ENCODE measurements around the gene FZD2.
"Not testable (repeated sequence)": the region's sequence is repeated elsewhere in the genome, so short reads cannot be mapped to it uniquely, and the experiment has no call there.

The FZD2 gene

DNA sequence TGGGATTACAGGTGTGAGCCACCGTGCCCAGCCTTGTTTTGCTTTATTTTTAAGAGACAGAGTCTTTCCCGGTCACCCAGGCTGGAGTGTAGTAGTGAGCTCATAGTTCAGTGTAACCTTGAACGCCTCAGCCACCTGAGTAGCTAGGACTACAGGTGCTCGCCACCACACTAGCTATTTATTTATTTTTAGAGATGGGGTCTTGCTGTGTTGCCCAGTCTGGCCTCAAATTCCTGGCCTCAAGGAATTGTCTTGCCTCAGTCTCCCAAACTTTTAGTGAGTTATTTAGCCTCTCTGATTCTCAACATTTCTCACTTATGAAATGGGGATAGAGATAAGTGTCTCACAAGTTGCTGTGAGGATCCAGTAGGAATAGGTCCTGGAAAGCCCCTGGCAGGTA is 21.7 kb downstream of the FZD2 start:
- no peaks in the 10 kb centered on the region for H3K36me3 Mint-ChIP-seq (ENCODE audit: low read depth)
- H3K4me3 Mint-ChIP-seq = no peak overlapping the region
- H3K27me3 Mint-ChIP-seq = peaks cover 35% of the 10 kb centered on the region
- intact Hi-C loops (cut with micrococcal nuclease) = no loop called here
- no peaks in the 10 kb centered on the region for H3K9me3 Mint-ChIP-seq
- H3K27ac Mint-ChIP-seq = no peak overlapping the region
- H3K4me1 Mint-ChIP-seq (ENCODE audit: low read depth) = peaks cover 36% of the 10 kb centered on the region

DNA sequence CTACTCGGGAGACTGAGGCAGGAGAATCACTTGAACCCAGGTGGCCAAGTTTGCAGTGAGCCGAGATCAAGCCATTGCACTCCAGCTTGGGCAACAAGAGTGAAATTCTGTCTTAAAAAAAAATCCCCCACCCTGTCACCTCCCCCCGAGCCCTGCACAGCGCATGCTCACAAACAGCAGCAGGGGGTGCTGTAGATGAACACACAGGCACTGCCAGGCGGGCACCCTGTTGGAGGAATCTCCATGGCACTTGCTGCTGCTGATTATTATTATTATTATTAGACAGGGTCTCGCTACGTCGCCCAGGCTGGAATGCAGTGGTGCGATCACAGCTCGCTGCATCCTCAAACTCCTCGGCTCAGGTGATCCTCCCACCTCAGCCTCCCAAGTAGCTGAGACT is 24.6 kb downstream of the FZD2 start:
- intact Hi-C loops (cut with micrococcal nuclease) = no loop called here
- Mint-ChIP-seq H3K27me3 (peaks cover 29% of the 10 kb centered on the region), H3K4me1 (ENCODE audit: low read depth) (peaks cover 32% of the 10 kb centered on the region), H3K9me3 (no peaks in the 10 kb centered on the region), H3K27ac (no peak overlapping the region), H3K36me3 (ENCODE audit: low read depth) (no peaks in the 10 kb centered on the region), H3K4me3 (no peak overlapping the region)

DNA sequence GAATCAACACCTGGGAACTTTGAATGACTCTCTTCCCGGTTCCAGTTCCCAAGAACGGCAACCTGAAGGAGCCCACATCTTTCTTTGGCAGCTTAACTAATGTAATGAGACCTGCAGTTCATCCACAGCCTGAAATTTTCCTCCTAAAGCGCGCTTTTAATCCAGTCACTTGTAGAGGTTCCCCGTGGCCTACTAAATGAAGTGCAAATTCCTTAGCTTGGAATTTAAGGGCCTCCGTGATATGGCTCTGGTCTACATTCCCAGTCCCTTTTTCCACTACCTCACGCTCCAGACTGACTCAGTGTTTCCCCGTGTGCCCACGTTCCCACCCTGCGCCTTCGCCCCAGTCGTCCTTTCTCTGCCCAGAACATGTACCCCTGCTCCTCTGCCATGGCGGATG is 27.2 kb downstream of the FZD2 start:
- peaks cover 14% of the 10 kb centered on the region for H3K27me3 Mint-ChIP-seq
- no peaks in the 10 kb centered on the region for H3K9me3 Mint-ChIP-seq
- no peak overlapping the region for H3K4me3 Mint-ChIP-seq
- no peak overlapping the region for H3K27ac Mint-ChIP-seq
- intact Hi-C loops (cut with micrococcal nuclease) = no loop called here
- peaks cover 24% of the 10 kb centered on the region for H3K4me1 Mint-ChIP-seq (ENCODE audit: low read depth)
- no peaks in the 10 kb centered on the region for H3K36me3 Mint-ChIP-seq (ENCODE audit: low read depth)

DNA sequence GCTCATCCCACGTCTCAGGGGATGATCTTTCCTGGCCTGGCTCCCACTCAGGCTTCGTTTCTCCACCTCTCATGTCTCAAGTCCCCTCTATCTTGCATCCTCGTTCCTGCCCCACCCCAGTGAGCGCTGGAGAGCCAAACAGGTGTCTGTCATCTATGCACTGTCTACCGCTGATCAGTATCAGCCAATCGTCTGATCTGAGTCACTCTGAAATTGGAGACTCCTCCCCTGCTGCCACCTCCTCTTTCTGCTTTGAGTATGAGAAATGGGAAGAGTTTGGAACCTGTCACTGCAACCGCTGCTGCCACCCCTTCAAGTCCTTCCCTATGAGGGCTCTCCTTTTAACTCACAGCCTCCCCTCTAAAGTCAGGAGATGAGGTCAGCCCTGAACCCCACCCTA is 28.0 kb downstream of the FZD2 start:
- H3K27ac Mint-ChIP-seq = no peak overlapping the region
- intact Hi-C loops (cut with micrococcal nuclease) = no loop called here
- peaks cover 19% of the 10 kb centered on the region for H3K4me1 Mint-ChIP-seq (ENCODE audit: low read depth)
- peaks cover 8% of the 10 kb centered on the region for H3K27me3 Mint-ChIP-seq
- H3K4me3 Mint-ChIP-seq = no peak overlapping the region
- no peaks in the 10 kb centered on the region for H3K36me3 Mint-ChIP-seq (ENCODE audit: low read depth)
- no peaks in the 10 kb centered on the region for H3K9me3 Mint-ChIP-seq

DNA sequence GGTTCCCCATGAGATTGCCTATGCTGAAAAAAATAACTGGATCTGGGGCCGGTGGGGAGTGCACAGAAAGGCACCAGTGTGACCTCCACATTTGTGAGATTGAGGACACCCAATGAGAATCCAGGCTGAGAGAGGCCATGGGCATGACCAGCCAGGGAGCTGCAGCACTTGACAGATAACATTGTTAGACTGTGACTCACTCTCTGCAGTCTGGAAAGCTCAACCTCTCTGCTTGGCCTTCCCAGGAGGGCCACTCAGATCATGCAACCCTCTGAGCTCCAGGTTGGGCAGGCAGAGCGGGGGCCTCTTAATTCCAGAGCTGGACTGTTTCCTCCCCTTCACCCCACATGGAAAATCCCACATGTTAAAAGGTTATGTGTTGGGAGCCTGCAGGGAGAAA is 30.1 kb downstream of the FZD2 start:
- H3K27ac Mint-ChIP-seq = no peak overlapping the region
- no peak overlapping the region for H3K4me3 Mint-ChIP-seq
- peaks cover 12% of the 10 kb centered on the region for H3K4me1 Mint-ChIP-seq (ENCODE audit: low read depth)
- intact Hi-C loops (cut with micrococcal nuclease) = no loop called here
- no peaks in the 10 kb centered on the region for H3K9me3 Mint-ChIP-seq
- H3K27me3 Mint-ChIP-seq = peaks cover 3% of the 10 kb centered on the region
- H3K36me3 Mint-ChIP-seq (ENCODE audit: low read depth) = no peaks in the 10 kb centered on the region

DNA sequence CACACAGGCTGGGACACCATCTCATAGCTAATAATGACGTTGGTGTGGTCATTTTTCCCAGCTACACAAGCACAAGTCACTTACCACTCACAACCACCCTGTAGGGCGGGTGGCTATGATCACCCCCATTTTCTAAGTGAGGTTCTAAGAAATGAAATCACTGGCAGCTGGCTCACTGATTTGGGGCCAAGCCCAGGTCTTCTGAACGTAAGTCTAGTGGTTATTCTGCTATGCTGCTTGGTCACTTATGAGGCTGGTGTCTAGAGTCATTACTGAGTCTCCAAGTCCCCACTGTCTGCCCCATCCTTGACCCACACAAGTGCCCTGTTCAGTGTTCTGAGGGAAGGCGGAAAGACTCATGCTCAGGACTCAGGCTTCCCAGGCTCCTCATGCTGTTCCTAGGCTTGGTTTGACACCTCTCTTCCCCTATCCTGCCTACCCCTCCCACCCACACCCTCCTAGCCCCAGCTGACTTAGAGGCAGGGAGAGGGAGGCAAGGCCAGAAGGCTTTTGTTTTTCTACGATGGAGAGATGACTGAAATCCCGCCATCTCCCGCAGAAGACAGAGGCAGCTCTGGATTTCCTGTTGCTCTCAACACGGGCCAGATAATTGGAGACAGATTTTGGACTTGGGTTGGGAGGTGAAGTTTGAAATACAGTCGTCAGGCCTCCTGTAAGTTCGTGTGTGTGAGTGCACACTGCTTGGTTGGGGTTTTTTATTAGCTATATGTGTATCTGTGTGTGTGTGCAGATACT is 32.2 kb downstream of the FZD2 start:
- no peak overlapping the region for H3K4me3 Mint-ChIP-seq
- no peak overlapping the region for H3K27ac Mint-ChIP-seq
- intact Hi-C loops (cut with micrococcal nuclease) = no loop called here
- H3K9me3 Mint-ChIP-seq = no peaks in the 10 kb centered on the region
- no peaks in the 10 kb centered on the region for H3K36me3 Mint-ChIP-seq (ENCODE audit: low read depth)
- peaks cover 17% of the 10 kb centered on the region for H3K27me3 Mint-ChIP-seq
- peaks cover 5% of the 10 kb centered on the region for H3K4me1 Mint-ChIP-seq (ENCODE audit: low read depth)

DNA sequence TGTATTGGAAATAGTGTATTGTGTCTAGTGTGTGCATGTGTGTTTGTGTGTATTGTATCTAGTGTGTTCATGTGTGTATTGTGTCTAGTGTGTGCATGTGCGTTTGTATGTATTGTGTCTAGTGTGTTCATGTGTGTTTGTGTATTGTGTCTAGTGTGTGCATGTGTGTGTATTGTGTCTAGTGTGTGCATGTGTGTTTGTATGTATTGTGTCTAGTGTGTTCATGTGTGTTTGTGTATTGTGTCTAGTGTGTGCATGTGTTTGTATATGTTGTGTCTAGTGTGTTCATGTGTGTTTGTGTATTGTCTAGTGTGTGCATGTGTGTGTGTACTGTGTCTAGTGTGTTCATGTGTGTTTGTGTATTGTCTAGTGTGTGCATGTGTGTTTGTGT is 32.8 kb downstream of the FZD2 start:
- H3K4me3 Mint-ChIP-seq; H3K9me3 Mint-ChIP-seq; H3K4me1 Mint-ChIP-seq (ENCODE audit: low read depth); intact Hi-C loops (cut with micrococcal nuclease); H3K27ac Mint-ChIP-seq; H3K36me3 Mint-ChIP-seq (ENCODE audit: low read depth): not testable (repeated sequence)
- H3K27me3 Mint-ChIP-seq = peaks cover 19% of the 10 kb centered on the region

DNA sequence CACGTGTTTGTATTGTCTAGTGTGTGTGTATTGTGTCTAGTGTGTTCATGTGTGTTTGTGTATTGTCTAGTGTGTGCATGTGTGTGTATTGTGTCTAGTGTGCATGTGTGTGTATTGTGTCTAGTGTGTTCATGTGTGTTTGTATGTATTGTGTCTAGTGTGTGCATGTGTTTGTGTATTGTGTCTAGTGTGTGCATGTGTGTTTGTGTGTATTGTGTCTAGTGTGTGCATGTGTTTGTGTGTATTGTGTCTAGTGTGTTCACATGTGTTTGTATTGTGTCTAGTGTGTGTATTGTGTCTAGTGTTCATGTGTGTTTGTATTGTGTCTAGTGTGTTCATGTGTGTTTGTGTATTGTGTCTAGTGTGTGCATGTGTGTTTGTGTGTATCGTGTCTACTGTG is 33.5 kb downstream of the FZD2 start:
- H3K4me1 Mint-ChIP-seq (ENCODE audit: low read depth); H3K36me3 Mint-ChIP-seq (ENCODE audit: low read depth); H3K27ac Mint-ChIP-seq; H3K9me3 Mint-ChIP-seq; intact Hi-C loops (cut with micrococcal nuclease); H3K4me3 Mint-ChIP-seq: not testable (repeated sequence)
- peaks cover 20% of the 10 kb centered on the region for H3K27me3 Mint-ChIP-seq

DNA sequence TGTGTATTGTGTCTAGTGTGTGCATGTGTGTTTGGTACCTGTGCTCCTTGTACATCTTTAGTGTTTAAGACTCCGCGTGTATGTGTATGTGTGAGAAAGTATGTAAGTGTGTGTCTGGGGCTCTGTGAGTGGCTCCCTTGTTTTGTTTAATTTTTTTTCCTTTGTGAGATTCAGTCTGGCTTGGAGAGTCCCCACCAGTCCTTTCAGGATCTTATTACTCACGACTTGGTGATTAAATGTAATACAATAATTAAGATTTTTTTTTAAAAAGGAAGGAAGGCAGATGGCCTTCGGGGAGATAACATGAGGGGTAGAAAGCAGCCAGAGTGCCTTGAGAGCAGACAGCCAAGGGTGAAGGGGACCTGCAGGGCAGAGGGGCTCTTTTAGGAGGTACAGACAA is 33.9 kb downstream of the FZD2 start:
- Mint-ChIP-seq H3K36me3 (ENCODE audit: low read depth) (no peaks in the 10 kb centered on the region), H3K4me1 (ENCODE audit: low read depth) (no peaks in the 10 kb centered on the region), H3K4me3 (no peak overlapping the region), H3K9me3 (no peaks in the 10 kb centered on the region), H3K27ac (no peak overlapping the region), H3K27me3 (peaks cover 20% of the 10 kb centered on the region)
- intact Hi-C loops (cut with micrococcal nuclease) = no loop called here

DNA sequence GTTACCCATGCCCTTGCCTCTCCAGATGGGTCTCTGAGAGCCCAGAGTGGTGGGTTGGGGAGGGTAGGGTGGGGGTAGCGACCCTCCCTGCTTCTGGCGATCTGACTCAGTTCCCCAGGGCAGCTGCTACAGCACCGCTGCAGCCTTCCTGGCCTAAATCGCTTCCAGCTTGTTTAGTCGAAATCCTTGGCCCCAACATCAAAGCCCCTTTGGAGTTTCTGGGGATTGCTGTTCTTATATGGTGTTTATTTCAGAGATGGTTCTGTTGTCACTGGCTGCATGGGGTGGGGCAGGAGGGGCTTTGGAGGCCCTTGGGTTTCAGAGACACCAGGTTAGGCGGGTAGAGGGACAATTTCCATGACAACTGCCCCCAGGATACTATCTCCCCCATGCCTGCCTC is 35.9 kb downstream of the FZD2 start:
- no peak overlapping the region for H3K27ac Mint-ChIP-seq
- no peaks in the 10 kb centered on the region for H3K4me1 Mint-ChIP-seq (ENCODE audit: low read depth)
- H3K36me3 Mint-ChIP-seq (ENCODE audit: low read depth) = no peaks in the 10 kb centered on the region
- no peak overlapping the region for H3K4me3 Mint-ChIP-seq
- intact Hi-C loops (cut with micrococcal nuclease) = no loop called here
- no peaks in the 10 kb centered on the region for H3K9me3 Mint-ChIP-seq
- peaks cover 20% of the 10 kb centered on the region for H3K27me3 Mint-ChIP-seq

DNA sequence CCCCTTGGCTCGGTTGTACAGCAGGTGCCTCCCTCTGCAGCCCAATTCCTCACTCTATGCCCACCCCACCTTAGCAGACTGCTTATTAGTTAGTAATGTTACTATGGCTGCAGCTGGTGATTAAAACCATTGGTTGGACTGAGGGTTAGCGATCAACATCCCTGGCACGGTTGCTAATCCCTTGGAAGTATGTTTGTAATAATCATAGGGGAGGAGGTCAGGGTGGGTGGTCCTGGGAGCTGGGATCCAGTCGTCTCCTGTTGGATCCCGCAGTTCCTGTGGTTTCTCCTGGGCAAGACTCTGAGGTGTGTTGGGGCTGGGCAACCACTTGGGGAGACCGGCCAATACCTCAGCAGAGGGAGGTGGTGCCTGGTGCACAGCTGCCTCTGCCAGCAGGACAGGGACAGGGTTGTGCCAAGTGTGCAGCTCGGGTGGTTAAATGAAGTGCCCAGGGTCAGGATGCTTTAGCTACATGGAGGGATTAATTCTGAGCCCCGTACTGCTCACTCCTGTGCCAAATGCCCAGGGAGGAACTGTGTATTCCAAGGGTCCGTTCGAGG is 38.0 kb downstream of the FZD2 start:
- intact Hi-C loops (cut with micrococcal nuclease) = no loop called here

DNA sequence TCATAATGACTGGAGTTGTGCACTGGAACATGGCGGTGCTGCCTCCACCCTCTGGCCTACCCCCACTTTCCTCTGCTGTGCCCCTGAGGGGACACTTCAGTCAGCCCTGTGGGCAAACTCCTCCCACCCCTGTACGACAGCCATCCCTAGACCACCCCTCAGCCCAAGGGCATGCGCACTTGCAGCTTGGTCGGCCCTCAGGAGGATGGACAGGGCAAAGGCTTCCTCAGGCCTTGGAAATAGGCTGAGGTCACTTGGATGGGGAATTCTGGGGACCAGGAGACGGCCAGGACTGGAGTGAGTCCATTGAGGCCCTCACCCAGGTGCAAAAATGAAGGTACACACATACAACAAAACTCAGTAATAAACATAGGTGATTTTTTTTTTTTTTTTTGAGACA is 41.0 kb downstream of the FZD2 start:
- Mint-ChIP-seq H3K9me3 (no peaks in the 10 kb centered on the region), H3K27me3 (peaks cover 17% of the 10 kb centered on the region), H3K27ac (no peak overlapping the region), H3K4me1 (ENCODE audit: low read depth) (no peaks in the 10 kb centered on the region), H3K4me3 (no peak overlapping the region), H3K36me3 (ENCODE audit: low read depth) (no peaks in the 10 kb centered on the region)
- intact Hi-C loops (cut with micrococcal nuclease) = no loop called here

More for the DNA sequence above, 38.0 kb downstream of the FZD2 start:
- Mint-ChIP-seq H3K27me3 (peaks cover 20% of the 10 kb centered on the region), H3K4me1 (ENCODE audit: low read depth) (no peaks in the 10 kb centered on the region), H3K27ac (no peak overlapping the region), H3K36me3 (ENCODE audit: low read depth) (no peaks in the 10 kb centered on the region), H3K9me3 (no peaks in the 10 kb centered on the region), H3K4me3 (no peak overlapping the region)

DNA sequence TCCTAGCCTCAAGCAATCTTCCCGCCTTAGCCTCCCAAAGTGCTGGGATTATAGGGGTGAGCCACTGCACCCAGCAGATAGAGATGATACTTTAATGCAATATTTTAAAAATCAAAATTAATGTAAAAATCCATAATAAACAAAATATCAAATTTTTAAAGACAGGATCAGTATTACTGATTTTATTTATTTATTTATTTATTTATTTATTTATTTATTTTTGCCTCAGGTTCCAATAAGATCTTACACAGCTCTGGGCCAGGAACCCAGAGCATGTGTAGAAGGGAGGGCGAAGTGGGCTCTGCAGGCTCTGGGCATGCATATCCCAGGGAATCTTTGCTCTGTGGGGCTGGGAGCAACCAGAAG is 41.6 kb downstream of the FZD2 start:
- peaks cover 14% of the 10 kb centered on the region for H3K27me3 Mint-ChIP-seq
- intact Hi-C loops (cut with micrococcal nuclease) = no loop called here

DNA sequence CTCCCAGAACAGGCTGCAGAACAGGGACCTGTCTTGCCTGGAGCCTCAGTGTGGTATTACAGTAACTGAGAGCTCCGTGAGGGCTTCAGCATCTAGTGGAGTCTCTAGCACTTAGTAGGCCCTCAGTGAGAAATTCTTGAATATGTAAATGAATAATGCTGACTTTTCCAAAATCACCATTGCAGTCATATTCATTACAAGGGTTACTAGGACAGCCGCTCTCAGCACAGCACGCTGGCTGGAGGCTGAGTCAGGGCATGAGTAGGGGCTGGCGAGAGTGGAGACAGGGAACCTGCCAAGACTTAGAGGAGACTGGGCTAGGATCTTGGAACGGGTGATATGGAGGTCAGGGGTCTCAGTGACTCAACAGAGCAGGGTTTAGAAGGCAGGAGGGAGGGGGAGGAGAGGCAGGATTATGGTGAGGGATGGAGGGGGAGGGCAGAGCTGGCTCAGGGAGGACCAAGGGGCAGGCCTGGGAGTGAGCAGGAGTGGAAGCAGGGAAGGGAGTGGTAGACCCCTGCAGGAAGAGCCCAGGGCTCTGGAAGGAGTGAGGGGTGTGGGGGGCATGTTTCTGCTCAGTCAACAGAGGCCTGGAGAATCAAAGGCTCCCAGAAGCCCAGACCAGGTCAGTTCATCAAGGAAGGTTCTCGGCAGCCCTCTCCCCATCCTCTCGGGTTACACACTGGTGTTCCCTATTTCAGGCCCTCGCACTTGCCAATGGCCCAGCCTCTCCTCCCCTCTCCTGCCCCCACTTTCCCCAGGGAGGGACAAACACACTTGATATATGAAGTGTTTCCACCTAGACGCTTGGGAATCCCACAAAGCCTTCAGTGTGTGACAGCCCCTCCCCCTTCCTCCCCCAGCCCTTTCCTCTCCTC is 42.3 kb downstream of the FZD2 start:
- H3K27me3 Mint-ChIP-seq = peaks cover 9% of the 10 kb centered on the region
- H3K9me3 Mint-ChIP-seq = no peaks in the 10 kb centered on the region
- H3K36me3 Mint-ChIP-seq (ENCODE audit: low read depth) = no peaks in the 10 kb centered on the region
- H3K4me3 Mint-ChIP-seq = no peak overlapping the region
- H3K27ac Mint-ChIP-seq = no peak overlapping the region
- intact Hi-C loops (cut with micrococcal nuclease) = no loop called here
- H3K4me1 Mint-ChIP-seq (ENCODE audit: low read depth) = no peaks in the 10 kb centered on the region

More for the DNA sequence above, 41.6 kb downstream of the FZD2 start:
- no peak overlapping the region for H3K4me3 Mint-ChIP-seq
- H3K4me1 Mint-ChIP-seq (ENCODE audit: low read depth) = no peaks in the 10 kb centered on the region
- H3K36me3 Mint-ChIP-seq (ENCODE audit: low read depth) = no peaks in the 10 kb centered on the region
- H3K27ac Mint-ChIP-seq = no peak overlapping the region
- no peaks in the 10 kb centered on the region for H3K9me3 Mint-ChIP-seq
